Measurements from ENCODE around the gene GSTM1.

DNA sequence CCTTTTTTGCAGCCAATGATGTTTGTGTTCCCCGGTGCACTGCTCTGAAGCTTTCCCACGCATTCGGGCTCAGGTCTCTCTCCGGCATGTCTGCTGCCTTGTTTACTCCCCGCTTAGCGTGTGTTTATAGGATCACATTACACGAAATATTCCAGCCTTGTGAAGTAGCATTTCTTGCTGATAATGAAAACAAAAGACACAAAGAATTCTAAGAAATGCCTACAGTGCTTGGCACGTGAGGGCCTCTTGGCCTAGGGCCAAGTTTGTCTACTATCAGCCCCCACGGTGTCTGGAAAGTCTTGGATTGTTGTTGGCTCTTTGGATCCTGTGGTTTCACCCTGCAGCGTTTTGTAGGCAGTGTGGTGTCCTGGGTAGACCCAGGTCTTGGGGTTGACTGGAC, 42.9 kb upstream of the GSTM1 start:
- TF ChIP-seq, protein P1, sequence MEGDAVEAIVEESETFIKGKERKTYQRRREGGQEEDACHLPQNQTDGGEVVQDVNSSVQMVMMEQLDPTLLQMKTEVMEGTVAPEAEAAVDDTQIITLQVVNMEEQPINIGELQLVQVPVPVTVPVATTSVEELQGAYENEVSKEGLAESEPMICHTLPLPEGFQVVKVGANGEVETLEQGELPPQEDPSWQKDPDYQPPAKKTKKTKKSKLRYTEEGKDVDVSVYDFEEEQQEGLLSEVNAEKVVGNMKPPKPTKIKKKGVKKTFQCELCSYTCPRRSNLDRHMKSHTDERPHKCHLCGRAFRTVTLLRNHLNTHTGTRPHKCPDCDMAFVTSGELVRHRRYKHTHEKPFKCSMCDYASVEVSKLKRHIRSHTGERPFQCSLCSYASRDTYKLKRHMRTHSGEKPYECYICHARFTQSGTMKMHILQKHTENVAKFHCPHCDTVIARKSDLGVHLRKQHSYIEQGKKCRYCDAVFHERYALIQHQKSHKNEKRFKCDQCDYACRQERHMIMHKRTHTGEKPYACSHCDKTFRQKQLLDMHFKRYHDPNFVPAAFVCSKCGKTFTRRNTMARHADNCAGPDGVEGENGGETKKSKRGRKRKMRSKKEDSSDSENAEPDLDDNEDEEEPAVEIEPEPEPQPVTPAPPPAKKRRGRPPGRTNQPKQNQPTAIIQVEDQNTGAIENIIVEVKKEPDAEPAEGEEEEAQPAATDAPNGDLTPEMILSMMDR (conservative IDR thresholded peaks at IDR 0.05; ENCODE audit: low read length): no peak
- no peak for TF ChIP-seq EZH2phosphoT487 (IDR thresholded peaks at IDR 0.05; ENCODE audit: borderline replicate concordance)
